Measurements from ENCODE around the gene CAMKMT.

DNA sequence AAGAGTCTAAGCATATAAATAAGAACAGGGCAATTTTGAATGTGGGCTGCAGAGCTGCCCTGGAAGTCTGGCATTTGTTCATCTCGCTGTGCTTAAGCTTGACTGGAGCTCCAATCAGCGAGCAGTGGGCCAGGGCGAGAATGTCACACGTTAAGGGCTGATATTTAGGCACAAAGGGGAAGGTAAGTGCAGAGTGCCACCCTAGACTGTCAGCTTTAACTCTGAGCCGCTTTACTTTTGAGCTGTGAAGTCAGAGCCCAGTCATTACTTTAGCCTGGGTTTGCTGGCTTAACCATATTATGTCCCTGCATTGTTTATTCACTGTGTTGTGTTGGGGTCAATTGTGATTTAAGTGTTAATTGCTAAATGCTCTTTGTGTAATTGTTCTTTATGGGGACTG lies 343.6 kb downstream of the CAMKMT start:
- TF ChIP-seq, protein P1, sequence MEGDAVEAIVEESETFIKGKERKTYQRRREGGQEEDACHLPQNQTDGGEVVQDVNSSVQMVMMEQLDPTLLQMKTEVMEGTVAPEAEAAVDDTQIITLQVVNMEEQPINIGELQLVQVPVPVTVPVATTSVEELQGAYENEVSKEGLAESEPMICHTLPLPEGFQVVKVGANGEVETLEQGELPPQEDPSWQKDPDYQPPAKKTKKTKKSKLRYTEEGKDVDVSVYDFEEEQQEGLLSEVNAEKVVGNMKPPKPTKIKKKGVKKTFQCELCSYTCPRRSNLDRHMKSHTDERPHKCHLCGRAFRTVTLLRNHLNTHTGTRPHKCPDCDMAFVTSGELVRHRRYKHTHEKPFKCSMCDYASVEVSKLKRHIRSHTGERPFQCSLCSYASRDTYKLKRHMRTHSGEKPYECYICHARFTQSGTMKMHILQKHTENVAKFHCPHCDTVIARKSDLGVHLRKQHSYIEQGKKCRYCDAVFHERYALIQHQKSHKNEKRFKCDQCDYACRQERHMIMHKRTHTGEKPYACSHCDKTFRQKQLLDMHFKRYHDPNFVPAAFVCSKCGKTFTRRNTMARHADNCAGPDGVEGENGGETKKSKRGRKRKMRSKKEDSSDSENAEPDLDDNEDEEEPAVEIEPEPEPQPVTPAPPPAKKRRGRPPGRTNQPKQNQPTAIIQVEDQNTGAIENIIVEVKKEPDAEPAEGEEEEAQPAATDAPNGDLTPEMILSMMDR (IDR thresholded peaks at IDR 0.05) = no peak
- no peak for TF ChIP-seq POLR2A (IDR thresholded peaks at IDR 0.05)

Data from Peyer's patch (tissue), 4 donors.